ENCODE measurements around the gene AQP11.
"Not testable (repeated sequence)": the region's sequence is repeated elsewhere in the genome, so short reads cannot be mapped to it uniquely, and the experiment has no call there.

AQP11 gene, protein sequence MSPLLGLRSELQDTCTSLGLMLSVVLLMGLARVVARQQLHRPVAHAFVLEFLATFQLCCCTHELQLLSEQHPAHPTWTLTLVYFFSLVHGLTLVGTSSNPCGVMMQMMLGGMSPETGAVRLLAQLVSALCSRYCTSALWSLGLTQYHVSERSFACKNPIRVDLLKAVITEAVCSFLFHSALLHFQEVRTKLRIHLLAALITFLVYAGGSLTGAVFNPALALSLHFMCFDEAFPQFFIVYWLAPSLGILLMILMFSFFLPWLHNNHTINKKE

DNA sequence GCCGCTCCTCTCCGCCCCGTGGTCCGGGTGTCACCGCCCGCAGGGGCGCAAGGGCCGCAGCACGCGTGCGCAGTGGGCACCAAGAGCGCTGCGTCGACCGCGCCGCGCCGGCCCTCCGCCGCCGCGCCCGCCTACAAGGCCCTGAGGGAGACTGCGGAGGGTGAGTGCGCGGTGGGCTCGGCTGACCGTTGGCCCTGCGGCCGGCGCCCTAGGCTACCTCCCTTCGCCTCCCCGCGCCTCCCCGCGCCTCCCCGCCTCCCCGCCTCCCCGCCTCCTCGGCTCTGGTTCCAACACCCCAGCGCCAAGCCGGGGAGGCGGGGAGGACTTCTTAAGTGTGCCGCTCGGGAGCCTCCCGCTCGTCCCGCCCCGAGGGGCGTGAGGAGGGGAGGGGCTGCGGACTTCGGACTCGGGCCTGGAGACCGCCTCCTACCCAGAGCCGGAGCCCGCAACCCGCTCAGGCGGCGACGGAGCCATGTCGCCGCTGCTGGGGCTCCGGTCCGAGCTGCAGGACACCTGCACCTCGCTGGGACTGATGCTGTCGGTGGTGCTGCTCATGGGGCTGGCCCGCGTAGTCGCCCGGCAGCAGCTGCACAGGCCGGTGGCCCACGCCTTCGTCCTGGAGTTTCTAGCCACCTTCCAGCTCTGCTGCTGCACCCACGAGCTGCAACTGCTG lies at the start of gene AQP11:
TSS of gene AQP11 (plus strand) at position 433 of the 673 bp plus-strand sequence. CDS start at position 473, 40 bp downstream.
- peak; percentile 26 for DNase-seq (ENCODE audit: low read depth)

DNA sequence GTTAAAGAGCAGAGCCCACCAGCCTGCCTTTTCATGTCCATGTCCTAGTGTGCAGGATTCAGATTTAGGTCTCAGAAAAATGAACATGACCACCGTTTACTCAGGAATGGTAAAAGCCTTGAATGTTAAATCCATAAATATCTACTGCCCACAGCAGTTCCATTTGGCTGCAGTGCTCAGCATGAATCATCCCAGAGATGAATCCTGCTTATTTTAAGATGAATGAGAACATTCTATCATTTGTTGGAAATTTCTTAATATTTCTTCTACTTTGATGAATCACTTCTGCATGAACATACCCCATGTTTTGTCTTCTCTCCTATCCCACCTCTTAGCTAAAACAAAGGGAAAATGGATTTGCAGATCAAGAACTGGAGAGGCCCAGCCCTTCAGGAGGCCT lies 47.5 kb upstream of the AQP11 start:
- no peak for DNase-seq (ENCODE audit: low read depth)

DNA sequence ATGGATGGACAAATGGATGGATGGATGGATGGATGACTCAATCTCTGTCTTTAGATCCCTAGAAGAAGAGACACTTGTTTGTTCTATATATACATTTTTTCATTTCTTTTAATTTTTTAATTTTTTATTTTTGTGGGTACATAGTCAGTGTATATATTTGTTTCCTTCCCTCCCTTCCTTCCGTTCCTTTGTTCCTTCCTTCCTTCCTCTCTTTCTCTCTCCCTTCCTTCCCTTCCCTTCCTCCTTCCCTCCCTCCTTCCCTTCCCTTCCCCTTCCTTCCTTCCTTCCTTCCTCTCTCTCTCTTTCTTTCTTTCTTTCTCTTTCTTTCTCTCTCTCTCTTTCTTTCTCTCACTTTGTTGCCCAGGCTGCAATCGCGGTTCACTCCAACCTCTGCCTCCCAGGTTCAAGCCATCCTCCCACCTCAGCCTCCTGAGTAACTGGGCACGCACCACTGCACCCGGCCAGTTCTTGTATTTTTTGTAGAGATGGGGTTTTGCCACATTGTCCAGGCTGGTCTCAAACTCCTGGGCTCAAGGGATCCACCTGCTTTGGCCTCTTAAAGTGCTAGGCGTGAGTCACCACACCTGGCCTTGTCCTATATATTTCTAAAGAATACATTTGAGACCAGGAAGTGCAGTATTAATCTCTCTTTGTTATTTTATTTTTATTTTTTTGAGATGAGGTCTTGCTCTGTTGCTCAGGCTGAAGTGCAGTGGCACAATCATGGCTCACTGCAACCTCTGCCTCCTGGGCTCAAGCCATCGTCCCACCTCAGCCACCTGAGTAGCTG lies 42.5 kb upstream of the AQP11 start:
- DNase-seq (ENCODE audit: low read depth): no peak

DNA sequence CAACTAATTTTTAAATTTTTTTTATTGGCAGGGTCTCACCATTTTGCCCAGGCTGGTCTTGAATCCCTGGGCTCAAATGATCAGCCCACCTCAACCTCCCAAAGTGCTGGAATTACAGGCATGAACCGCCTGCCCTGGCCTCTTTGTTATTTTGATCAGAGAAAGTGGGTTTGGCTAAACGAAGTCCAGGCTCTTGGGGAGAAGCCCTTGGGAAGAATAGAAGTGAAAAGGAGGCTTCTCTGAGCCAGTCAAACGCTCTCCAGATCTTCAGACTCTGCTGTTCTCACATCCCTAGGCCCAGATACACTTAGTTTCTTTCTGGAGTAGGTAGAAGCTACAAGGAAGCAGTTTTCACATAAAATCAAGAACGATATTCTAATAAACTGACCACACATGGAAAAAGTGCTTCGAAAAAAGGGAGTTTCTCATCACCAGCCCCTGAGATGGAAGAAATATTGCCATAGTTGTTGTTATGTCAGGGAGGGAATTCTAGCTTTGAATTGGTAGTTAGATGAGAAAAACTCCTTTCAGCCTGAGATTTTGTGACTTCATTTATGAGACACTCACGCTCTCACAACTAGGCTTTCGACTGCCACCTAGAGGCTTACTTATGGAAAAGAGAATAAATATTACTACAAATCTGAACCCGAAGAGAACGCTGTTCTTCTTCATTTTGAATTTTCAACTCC lies 41.7 kb upstream of the AQP11 start:
- no peak for DNase-seq (ENCODE audit: low read depth)

DNA sequence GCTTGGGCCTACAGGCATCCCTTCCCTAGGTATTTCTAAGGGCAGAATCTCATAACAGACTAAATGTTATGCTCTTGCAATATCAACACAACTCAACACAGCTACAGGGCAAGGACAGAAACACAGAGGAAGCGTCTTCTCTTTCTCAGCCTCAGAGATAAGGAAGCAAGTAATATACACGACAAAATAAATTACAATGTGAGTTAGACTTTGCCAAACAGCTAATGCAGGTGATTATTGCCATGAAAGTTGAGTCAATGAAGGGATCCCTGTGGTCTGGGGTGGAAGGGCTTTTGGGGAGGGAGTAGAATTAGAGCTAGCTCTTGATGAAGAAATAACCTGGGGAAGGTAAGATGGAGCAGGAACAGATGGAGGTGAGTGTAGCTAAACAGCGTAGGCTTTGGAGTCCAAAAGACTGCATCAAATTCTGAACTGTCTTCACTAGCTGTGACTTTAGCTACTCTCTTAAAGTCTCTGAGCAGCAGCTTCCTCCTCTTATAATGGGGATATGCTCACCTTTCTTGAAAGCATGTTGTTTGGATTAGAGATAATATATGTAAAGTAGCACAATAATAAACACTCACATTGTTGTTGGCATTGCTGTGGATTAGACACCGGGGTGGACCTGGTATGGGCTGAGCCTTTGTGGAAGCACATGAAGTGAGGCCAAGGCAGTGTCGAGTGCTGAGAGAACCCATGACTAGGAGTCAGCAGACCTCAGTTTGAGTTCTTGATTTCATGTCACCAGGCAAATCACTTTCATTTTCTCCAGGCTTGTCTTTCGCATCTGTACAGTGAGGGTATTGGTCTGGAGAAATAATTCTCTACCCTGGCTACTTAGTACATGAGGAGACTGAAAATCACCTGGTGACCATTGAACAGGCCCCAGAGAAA lies 41.0 kb upstream of the AQP11 start:
- no peak for DNase-seq (ENCODE audit: low read depth)

DNA sequence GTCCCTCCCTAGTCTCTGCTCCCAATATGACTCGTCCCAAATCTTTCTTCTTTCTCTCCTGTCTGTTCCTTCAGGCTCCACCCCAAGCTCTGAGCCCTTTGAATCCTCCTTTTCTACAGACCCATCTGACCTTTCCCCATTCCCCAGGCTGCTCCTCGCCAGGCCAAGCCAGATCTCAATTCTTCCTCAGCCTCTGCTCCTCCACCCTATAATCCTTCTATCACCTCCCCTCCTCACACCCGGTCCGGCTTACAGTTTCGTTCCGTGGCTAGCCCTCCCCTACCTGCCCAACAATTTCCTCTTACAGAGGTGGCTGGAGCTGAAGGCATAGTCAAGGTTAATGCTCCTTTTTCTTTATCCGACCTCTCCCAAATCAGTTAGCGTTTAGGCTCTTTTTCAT lies 38.3 kb upstream of the AQP11 start:
- not testable (repeated sequence) for DNase-seq (ENCODE audit: low read depth)

DNA sequence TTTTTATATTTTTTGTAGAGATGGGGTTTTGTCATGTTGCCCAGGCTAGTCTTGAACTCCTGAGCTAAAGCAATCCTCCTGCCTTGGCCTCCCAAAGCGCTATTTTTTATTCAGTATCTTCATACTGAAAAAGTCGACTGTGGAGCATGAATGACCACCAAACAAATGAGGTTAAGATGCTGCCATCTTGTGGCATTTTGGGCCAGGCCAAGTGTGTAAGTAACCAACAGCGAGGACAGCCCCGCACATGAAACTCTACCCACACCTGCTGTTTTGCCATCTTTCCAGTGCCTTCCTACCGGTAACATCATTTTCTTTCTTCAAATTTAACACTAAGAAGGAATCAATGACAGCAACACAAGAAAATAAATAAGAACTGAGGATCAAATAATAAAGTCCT lies 32.2 kb upstream of the AQP11 start:
- no peak for DNase-seq (ENCODE audit: low read depth)

DNA sequence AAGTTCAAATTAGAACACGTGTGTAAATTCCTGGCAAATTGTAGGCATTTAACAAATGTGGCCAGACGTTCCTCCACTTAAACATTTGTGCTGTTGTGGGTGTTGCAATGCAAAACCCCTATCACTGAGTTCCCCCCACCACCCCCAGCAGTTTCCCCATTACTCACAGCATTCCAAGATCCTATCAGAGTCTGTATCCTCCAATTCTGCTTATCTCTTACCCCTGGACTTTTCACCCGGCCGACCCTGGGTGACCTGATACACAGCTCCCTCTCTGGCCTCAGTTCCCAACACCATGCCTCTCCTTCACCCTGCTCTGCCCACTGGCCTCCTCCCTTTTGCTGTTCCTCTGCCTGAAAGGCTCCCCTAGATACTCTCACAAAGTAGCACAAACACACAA lies 31.4 kb upstream of the AQP11 start:
- no peak for DNase-seq (ENCODE audit: low read depth)

DNA sequence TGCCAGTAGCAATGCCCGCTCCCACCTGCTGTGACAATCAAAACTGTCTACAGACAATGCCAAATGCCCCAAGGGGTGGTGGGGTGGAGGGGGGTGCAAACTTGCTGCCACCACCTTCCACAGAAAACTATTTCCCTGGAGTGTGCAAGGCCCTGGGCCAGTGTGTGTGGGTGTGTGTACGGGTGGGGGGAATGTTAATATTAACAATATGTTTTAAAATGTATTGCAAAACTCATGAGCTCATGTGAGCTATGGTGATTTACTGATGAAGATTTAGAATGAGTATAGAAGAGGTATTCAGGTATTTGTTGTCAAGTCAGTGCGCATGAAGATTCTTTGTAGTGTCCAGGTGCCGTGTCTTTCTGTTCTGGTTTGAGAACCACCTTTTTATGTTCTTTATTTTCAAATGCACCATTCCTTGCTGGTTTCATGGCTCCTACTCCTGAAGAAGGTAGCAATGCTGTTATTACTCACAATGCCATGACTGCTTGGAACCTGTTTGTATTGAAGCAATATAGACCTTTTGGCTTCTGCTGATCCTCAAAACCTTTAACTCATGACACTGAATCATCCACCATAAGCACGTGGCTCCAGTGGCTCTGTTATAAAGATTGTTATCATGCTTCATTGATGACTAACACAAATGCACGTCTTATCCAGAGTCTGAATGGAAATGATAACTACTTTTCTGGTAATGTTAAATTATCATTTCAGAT lies 29.9 kb upstream of the AQP11 start:
- DNase-seq (ENCODE audit: low read depth): no peak

DNA sequence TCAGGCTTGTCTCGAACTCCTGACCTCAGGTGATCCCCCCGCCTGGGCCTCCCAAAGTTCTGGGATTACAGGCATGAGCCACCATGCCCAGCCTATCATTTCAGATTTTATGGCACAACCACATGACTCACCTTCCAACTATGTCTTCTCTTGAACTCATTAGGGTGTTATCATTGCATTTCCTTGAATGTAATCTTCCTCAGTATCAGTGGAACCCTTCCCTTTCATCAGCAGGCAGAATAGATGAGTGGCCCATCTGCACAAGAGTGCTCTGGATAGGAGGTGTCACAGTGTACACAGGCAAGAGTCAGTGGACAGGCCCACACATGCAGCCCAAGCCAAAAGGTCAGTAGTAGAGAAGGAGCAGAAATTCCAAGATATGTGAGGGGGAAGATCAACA lies 29.1 kb upstream of the AQP11 start:
- no peak for DNase-seq (ENCODE audit: low read depth)

DNA sequence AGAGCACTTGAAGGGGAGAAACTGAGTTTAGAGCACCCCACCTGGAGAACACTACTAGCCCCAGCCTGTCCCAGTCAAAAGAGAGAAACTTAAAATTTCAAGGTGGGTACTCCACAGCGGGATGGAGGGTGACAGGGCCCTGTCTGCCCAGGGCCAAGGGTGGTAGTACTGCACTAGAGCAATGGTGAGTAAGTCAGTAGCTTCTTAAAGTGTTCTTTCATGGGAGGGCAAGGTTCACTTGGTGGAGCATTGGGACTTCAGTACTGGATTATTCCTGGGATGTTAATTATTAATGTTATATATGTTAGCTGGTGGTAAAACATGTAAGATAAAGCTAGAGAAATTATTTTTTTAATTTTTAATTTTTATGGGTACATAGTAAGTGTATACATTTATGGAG lies 28.5 kb upstream of the AQP11 start:
- no peak for DNase-seq (ENCODE audit: low read depth)

DNA sequence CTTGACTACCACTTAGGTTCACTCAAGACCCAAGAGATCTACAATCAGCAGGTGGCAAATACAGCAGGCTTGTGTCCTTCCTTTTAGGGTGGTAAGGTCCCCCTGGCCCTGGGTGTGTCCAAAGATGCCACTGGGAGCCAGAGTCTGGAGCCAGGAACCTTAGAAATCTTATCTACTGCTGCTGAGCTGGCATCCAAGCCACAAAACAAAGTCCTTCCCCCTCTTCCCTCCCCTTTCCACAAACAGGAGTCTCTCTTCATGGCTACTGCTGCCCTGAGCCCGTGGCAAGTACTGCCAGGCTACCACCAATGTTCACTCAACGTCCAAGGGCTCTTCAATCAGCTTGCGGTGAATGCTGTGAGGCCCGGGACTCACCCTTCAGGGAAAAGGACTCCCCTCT lies 21.4 kb upstream of the AQP11 start:
- no peak for DNase-seq (ENCODE audit: low read depth)

DNA sequence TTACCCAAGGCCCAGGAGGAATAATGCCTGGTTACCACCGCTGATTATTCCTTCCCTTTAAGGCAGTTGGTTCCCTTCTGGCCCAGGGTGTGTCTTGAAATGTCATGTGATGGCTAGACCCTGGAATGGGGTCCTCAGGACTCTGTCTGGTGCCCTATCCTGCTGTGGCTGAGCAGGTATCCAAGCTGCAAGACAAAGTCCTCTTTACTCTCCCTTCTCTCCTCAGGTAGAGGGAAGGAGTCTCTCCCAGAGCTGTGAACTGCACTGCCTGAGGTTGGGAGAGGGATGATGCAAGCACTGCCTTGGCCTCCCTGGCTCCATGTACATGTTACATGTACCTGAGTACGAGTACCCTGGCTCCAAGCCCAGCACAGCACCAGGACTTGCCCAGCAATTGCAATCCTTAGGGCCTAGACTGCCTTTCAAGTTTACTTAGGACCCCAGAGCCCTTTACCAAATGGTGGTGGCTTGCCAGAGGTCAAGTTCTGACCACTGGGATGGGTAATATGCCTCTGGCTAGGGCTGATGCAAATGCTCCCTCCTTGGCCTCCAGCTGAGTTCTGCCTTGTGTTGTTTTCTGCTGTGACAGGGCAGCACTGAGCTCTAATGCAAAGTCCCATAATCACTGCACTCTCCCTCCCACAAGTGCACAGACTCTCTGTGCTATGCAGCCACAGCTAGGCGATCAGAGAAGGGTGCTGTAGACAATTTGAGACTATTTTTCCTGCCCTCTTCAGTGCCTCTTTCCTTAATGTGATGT lies 20.7 kb upstream of the AQP11 start:
- no peak for DNase-seq (ENCODE audit: low read depth)

DNA sequence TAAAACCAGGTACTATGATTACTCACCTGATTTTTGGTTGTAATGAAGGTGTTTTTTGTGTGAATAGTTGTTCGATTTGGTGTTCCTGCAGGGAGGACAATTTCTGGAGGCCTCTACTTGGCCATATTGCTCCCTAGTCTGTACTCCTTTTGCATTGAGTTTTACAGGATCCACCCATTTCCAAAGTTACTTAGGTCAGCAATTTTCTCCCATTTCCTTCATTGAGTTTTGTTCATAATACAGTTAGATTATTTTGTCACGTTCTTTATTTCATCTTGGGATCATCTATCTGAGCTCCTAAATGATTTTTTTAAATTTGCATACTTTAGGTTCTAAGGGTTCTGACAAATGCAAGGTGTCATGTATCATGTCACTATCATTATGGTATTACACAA lies 20.1 kb upstream of the AQP11 start:
- no peak for DNase-seq (ENCODE audit: low read depth)

DNA sequence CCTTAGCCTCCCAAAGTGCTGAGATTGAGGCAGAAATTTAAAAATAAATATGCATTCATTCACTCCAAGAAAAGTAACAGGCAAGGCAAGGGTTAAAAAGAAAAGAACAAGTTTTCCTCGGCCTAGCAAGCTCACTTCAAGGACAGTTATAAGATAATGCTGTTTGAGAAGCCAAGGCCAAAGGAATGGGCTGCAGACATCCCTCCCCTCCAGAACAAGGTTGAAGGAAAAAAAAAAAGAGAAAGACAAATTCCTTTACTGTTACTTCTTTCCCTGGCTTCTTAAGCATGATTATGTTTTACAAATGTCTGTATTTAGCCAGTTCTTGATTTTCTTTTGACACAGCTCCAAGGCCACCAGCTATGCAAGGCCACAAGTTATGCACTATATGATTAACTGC lies 18.9 kb upstream of the AQP11 start:
- not testable (repeated sequence) for DNase-seq (ENCODE audit: low read depth)

DNA sequence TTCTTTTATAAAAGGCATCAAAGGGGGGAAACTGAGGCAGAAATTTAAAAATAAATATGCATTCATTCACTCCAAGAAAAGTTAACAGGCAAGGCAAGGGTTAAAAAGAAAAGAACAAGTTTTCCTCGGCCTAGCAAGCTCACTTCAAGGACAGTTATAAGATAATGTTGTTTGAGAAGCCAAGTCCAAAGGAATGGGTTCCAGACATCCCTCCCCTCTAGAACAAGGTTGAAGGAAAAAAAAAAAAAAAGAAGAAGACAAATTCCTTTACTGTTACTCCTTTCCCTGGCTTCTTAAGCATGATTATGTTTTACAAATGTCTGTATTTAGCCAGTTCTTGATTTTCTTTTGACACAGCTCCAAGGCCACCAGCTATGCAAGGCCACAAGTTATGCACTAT lies 14.3 kb upstream of the AQP11 start:
- not testable (repeated sequence) for DNase-seq (ENCODE audit: low read depth)

DNA sequence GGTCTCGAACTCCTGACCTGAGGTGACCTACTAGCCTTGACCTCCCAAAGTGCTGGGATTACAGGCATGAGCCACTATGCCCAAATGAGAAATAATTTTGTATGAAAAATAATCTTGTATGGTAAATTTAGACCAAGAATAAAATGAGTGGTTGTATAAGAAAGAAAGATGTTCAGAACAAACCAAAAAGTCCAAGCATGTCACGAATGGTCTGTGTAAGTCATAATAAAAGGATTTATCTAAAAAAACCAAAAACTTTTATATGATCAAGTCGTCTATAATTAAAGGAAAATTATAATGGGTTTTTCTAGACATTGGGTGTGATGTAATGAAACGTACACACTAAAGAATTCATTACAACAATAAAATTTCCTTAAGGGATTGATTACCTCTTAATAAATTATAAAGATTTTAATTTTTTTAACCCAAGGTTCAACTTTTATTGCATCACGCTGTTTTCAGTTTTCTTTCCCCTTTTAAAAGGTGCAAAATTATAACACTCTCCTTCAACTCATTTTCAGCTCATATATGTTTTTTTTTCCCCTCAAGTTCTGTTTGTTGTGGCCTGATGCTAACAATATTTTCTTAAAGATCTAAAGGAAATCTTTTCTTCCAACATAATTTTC lies 8.9 kb upstream of the AQP11 start:
- DNase-seq (ENCODE audit: low read depth): no peak

DNA sequence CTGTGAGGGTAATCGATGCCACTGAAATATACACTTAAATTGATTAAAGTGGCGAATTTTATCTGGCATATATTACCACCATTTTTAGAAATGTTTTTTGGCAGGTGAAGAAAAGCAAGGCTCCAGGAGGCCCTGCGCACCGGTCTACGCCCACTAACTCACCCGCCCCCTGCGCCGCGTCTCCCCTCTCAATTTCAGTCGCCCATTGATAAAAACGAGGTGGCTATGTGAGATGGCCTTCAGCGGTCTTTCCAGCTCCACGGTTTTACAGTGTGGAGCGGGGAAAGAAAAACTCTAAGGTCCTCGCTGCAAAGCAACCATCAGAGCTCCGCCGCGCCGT lies 602 bp upstream of the AQP11 start:
- no peak for DNase-seq (ENCODE audit: low read depth)

DNA sequence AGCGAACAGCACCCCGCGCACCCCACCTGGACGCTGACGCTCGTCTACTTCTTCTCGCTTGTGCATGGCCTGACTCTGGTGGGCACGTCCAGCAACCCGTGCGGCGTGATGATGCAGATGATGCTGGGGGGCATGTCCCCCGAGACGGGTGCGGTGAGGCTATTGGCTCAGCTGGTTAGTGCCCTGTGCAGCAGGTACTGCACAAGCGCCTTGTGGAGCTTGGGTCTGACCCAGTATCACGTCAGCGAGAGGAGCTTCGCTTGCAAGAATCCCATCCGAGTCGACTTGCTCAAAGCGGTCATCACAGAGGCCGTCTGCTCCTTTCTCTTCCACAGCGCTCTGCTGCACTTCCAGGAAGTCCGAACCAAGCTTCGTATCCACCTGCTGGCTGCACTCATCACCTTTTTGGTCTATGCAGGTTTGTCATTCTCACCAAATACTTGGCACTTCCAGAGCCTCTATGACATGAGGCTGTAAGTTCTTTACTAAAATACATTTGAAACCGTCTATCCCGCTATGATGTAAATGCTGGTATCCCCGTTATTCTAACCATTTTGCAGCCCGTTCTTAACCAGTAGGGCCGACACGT lies 535 bp downstream of the AQP11 start:
- no peak for DNase-seq (ENCODE audit: low read depth)
